Vagina (tissue), 2 donors: Measurements from ENCODE around the gene UBE2D1.

Source experiments
- POLR2A ChIP-seq, 2 donors: fragments of 450-650 bp; IDR thresholded peaks; one replicate each; pipeline ENCODE4 v1.6.1; 2017; ENCODE audit warnings: antibody characterized with exemption in 2 of 2, mild to moderate bottlenecking in 2 of 2, moderate library complexity in 2 of 2
- TF ChIP-seq, protein P1 (sequence below), 3 experiments: fragments of 450-650 bp in 2 of 3; fragments of 200-600 bp in 1 of 3; sonication (generic) in 1 of 3; IDR thresholded peaks; one replicate each; pipeline ENCODE4 v1.5.1; 2017 to 2019; ENCODE audit warnings: antibody characterized with exemption in 3 of 3, mild to moderate bottlenecking in 2 of 3, moderate library complexity in 2 of 3

DNA sequence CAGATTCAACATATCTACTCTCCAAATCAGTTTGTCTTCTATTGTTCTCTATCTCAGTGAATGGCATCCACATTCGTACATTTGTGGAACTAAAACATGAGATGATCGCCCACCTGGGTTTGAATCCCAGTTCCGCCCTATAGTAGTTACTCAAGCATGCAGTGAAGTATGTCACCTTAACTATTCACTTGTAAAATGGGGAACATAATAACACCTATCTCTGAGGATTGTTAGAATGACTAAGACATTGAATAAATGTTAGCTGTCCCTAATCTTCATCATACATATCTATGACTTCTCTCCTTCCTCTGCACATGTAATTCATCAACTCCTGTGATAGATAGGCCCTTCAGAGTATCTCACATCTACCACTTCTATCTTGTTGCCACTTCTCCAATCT lies 24.7 kb downstream of the UBE2D1 start:
- TF ChIP-seq, protein P1, sequence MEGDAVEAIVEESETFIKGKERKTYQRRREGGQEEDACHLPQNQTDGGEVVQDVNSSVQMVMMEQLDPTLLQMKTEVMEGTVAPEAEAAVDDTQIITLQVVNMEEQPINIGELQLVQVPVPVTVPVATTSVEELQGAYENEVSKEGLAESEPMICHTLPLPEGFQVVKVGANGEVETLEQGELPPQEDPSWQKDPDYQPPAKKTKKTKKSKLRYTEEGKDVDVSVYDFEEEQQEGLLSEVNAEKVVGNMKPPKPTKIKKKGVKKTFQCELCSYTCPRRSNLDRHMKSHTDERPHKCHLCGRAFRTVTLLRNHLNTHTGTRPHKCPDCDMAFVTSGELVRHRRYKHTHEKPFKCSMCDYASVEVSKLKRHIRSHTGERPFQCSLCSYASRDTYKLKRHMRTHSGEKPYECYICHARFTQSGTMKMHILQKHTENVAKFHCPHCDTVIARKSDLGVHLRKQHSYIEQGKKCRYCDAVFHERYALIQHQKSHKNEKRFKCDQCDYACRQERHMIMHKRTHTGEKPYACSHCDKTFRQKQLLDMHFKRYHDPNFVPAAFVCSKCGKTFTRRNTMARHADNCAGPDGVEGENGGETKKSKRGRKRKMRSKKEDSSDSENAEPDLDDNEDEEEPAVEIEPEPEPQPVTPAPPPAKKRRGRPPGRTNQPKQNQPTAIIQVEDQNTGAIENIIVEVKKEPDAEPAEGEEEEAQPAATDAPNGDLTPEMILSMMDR (IDR thresholded peaks at IDR 0.05) = no peak
- TF ChIP-seq POLR2A (IDR thresholded peaks at IDR 0.05) = no peak
